HG03520 (cell line): ENCODE measurements around the gene CDKL1.
"Not testable (repeated sequence)": the region's sequence is repeated elsewhere in the genome, so short reads cannot be mapped to it uniquely, and the experiment has no call there.

Source experiments
- ATAC-seq: cut with Tn5 transposase; IDR thresholded peaks from one replicate; pipeline ENCODE4 v1.9.1; 2021; ENCODE audit warnings: mild to moderate bottlenecking, moderate library complexity; ENCODE audit not compliant: unreplicated experiment

Gene CDKL1

DNA sequence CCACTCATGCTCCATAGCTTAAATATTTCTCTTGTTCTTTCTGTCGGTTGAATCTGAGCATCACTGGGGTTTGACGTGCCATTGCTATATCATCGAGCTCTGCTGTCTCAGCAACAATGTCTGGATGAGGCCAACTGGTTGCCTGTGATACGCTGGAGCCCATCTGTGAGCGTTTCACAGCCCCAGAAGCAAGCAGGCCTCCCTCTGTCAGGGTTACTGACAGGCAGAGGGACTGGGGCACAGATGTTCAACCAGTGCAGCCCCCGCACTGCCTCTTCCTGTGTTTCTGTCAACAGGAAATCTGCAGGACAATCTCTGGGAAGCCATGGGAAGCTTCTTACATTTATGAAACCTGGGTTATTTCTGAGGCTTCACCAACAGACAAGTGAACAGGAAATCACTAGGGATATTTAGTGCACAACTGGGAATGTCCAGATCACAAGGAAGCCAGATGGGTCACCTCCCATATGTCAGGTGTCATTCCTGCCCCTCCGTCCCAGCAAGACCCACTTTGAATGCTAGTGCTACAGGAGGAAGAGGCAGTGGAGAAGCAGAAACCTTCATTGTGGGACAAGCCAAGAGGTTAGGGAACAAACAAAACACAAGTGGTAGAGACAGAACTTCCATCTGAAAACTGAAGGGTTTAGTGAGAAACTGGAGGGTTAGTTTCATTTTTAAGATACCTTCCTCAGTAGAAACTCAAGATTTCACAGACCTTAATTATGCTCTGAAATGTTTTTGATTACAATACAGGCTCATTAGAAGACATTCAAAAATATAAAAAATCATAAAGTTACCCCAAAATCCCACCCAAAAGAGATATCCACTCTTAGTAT lies 60.5 kb downstream of the CDKL1 start:
- no peak for ATAC-seq

- no peak for ATAC-seq
These were observed 61.3 kb downstream of the CDKL1 start for GRCh38 chr14:50335389-50335788.

DNA sequence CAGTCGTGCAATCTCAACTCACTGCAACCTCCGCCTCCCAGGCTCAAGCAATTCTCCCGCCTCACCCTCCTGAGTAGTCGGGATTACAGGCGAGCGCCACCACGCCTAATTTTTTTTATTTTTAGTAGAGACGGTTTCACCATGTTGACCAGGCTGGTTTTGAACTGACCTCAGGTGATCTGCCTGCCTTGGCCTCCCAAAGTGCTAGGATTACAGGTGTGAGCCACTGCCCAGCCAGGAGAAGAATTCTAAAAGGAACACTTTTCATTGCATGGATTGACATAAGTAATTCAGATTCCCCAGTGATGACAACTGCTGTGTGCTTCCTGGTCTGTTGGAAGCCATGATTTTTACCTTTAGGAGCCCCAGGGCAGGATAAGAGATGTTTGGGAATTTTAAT lies 62.5 kb downstream of the CDKL1 start:
- ATAC-seq = no peak

- ATAC-seq = no peak
These were observed 63.6 kb downstream of the CDKL1 start for GRCh38 chr14:50333014-50333509.

- ATAC-seq = no peak
These were observed 65.1 kb downstream of the CDKL1 start for GRCh38 chr14:50331596-50331995.

GRCh38 chr14:50321009-50321660 lies 75.5 kb downstream of the CDKL1 start:
- ATAC-seq = peak; percentile 83

DNA sequence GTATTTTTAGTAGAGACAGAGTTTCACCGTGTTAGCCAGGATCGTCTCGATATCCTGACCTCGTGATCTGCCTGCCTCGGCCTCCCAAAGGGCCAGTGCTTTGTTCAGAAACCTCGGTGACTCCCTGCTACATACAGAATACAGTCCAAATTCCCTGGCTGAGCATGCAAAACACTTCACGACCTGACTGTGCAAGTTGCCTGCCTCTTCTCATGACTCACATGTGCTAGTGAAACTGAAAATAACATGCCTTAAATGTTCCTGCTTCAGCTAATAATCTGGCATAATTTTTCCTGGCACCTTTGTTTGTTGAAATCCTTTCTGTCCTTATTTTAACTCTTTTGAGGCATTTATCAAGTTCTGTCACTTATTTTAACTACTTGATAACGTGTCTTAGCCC lies 76.4 kb downstream of the CDKL1 start:
- ATAC-seq = no peak

DNA sequence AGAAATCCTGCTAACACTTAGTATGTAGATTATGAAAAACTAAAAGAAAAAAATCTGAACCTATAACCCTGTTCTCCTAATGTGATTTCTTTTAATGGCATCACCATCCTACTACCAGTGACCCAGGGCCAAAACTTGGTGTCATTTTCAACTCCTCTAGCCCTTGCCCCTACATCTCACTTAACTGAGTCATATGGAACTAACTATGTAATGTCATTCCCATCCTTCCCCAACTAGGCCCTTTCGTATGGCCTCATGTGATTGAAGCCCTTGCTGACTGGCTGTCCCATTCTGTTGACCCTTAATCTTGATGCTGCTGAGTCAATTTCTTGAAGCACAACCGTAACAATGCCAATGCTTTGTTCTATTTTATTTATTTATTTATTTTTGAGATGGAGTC lies 77.0 kb downstream of the CDKL1 start:
- no peak for ATAC-seq

DNA sequence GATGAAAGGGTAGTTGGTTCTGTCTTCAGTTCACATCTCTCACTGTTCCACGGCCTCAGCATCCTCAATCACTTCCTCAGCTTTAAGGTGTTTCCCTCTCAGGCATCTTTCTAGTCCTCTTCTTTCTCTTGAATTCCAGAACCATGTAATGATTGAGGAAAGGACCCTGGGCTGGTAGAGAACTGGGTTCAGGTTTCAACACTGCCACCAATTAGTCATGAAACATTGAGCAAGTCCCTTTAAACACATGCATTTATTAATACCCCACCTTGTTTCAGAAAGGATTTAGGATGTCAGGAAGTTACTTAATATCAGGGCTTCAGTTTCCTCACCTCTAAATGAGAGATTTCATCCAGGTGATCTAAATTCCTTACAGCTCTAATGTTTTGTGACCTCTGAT lies 77.4 kb downstream of the CDKL1 start:
- ATAC-seq = no peak

DNA sequence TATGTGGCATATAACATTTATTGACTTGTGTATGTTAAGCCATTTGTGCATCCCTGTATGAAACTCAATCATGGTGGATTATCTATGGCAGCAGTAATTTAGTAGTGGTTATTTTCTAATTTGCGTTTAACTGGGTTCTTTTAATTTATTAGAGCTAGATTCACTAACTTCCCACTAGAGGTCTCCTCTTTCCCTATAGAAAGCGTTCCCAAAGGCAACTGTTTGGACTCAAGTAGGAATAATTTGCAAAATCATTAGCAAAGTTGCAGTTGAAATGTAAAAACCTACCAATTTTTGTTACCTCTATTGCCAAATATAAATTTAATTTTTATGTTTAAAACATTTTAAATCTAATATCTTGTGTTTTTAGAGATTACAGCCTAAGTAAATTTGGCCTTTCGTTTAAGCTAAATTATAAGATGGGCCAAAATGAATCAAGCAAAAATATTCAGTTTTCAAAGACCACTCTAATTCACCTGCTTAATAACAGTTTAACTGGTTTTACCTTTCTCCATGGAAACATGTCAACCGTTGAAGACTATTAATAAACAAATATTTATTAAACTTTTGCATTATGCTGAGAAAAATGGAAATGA lies 78.6 kb downstream of the CDKL1 start:
- ATAC-seq = no peak

GRCh38 chr14:50314098-50314497 lies 82.6 kb downstream of the CDKL1 start:
- ATAC-seq = not testable (repeated sequence)

GRCh38 chr14:50312734-50313054 lies 84.0 kb downstream of the CDKL1 start:
- ATAC-seq = peak; percentile 22

GRCh38 chr14:50311972-50312733 lies 84.5 kb downstream of the CDKL1 start, which contains the start of the genes DMAC2L and L2HGDH:
DMAC2L (plus strand) TSS chr14:50312324; CDS start chr14:50321488, 9,164 bp downstream.
L2HGDH (minus strand) TSS chr14:50312229; CDS start chr14:50312150, 79 bp downstream.
- peak; percentile 94 for ATAC-seq

- ATAC-seq = peak; percentile 45
These were observed 85.2 kb downstream of the CDKL1 start for GRCh38 chr14:50311337-50311971.

DNA sequence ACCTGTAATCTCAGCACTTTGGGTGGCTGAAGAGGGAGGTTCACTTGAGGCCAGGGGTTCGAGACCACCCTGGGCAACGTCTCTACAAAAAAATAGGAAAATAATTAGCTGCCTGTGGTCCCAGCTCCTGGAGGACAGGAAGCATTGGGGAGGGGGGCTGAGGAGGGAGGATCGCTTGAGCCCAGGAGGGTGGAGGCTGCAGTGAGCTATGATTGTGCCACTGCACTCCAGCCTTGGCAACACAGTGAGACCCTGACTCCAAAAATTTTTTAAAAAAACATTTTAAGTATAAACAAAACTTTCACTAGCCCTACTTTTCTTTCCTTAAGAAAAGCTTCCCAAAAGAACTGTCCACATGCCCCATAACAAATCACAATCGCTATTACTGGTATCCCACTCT lies 86.2 kb downstream of the CDKL1 start:
- ATAC-seq = no peak

DNA sequence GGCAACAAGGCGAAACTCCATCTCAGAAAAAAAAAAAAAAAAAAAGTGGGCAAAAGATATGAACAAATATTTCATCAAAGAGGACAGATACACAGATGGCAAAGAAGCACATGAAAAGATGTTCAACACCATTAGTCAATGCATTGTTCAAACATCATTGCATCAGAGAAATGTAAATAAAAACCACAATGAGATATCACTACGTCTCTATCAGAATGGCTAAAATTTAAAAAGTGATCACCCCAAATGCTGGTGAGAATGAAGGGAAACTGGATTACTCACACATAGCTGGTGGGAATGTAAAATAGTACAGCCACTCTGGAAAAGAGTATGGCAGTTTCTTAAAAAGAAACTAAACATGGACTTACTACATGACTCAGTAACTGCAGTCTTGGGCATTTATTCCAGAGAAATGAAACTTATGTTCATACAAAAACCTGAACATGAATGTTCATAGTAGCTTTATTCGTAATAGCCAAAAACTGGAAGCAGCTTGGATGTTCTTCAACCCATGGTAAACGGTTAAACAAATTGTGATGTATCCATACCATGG lies 88.2 kb downstream of the CDKL1 start:
- no peak for ATAC-seq

GRCh38 chr14:50303744-50304471 lies 92.8 kb downstream of the CDKL1 start:
- ATAC-seq = no peak

- no peak for ATAC-seq
These were observed 94.8 kb downstream of the CDKL1 start for GRCh38 chr14:50301914-50302313.

- no peak for ATAC-seq
These were observed 97.1 kb downstream of the CDKL1 start for GRCh38 chr14:50299585-50299984.

GRCh38 chr14:50290306-50290705 lies 106.4 kb downstream of the CDKL1 start:
- ATAC-seq = no peak
